ENCODE data around the gene CSF1R.

- TF ChIP-seq POLR2A (IDR thresholded peaks at IDR 0.05; ENCODE audit: low read depth, low read length) (no peak), CTCF (IDR thresholded peaks at IDR 0.05; ENCODE audit: extremely low read depth in 1 of 2, insufficient read depth in 1 of 2, low read depth in 1 of 2, low read length in 2 of 2) (no peak), EZH2 (IDR thresholded peaks at IDR 0.05; ENCODE audit: borderline replicate concordance, low read depth, low read length, severe bottlenecking) (no peak)
These were observed 43.1 kb upstream of the CSF1R start for GRCh38 chr5:150129454-150129812.
